Sciatic nerve (tissue), 2 donors: Measurements from ENCODE around the gene RABL2B. TPM values are rescaled to one million over a fixed set of nuclear protein-coding genes. Genes with fewer than 3 reads are reported as not detected.

ENCODE experiments used
- ATAC-seq: fragments of 200-7000 bp; cut with Tn5 transposase; one replicate; pipeline ENCODE4 v1.9.1; 2020; ENCODE audit warnings: mild to moderate bottlenecking, moderate library complexity
- DNase-seq: peaks from one replicate; pipeline ENCODE4 v3.0.0-alpha.2; 2020; ENCODE audit warnings: low spot score
- intact Hi-C: fragments of 100-400 bp; cut with DNase I; formaldehyde crosslinking; loops from one replicate; pipeline ENCODE4 v1.14.2; 2022
- total RNA-seq: library from RNA; stranded (reverse); fragmentation: NEBNext Ultra II Directional; extraction: Animal tissue kit (Norgen Biotek cat#: 25700); gene quantifications from one replicate; pipeline ENCODE4 v1.2.1, GENCODE V29; 2021
- donor health status: DM: no; HTN: no; CAD: no.
- donor health status: DM: no; HTN: no; CAD: no.

RABL2B gene
- total RNA-seq, 1 donor from 2014 or later = 32.6 TPM

GRCh38 chr22:50727678-50728522 is 55.5 kb downstream of the RABL2B start:
- DNase-seq (peak; percentile 48), ATAC-seq (no peak)
- intact Hi-C loops = no loop called here

GRCh38 chr22:50726643-50727340 is 56.6 kb downstream of the RABL2B start:
- no peak for DNase-seq
- ATAC-seq = no peak
- intact Hi-C loops = no loop called here

- no peak for ATAC-seq
- DNase-seq = no peak
- intact Hi-C loops = no loop called here
These were observed 57.8 kb downstream of the RABL2B start for GRCh38 chr22:50725597-50725996.

GRCh38 chr22:50724616-50725015 is 58.8 kb downstream of the RABL2B start:
- ATAC-seq = no peak
- DNase-seq = no peak
- intact Hi-C loops = no loop called here

- ATAC-seq (no peak), DNase-seq (no peak)
- intact Hi-C loops = no loop called here
These were observed 59.4 kb downstream of the RABL2B start for GRCh38 chr22:50723991-50724390.

- DNase-seq (no peak), ATAC-seq (no peak)
- intact Hi-C loops = no loop called here
These were observed 60.6 kb downstream of the RABL2B start for GRCh38 chr22:50722716-50723428.

- DNase-seq = no peak
- intact Hi-C loops = no loop called here
- ATAC-seq = no peak
These were observed 61.3 kb downstream of the RABL2B start for GRCh38 chr22:50722048-50722701.

GRCh38 chr22:50721257-50721844 is 62.1 kb downstream of the RABL2B start:
- ATAC-seq = no peak
- DNase-seq = no peak
- intact Hi-C loops = no loop called here

GRCh38 chr22:50720301-50721256 is 62.9 kb downstream of the RABL2B start:
- ATAC-seq = no peak
- intact Hi-C loops = no loop called here
- no peak for DNase-seq

- DNase-seq (no peak), ATAC-seq (no peak)
- intact Hi-C loops = no loop called here
These were observed 63.6 kb downstream of the RABL2B start for GRCh38 chr22:50719814-50720300.

- ATAC-seq (no peak), DNase-seq (no peak)
- intact Hi-C loops = no loop called here
These were observed 65.1 kb downstream of the RABL2B start for GRCh38 chr22:50718352-50718709.

GRCh38 chr22:50717709-50718351 is 65.6 kb downstream of the RABL2B start:
- DNase-seq = no peak
- no peak for ATAC-seq
- intact Hi-C loops = no loop called here

Other genes starting within 250 kb of the RABL2B start
- gene KLHDC7B, start 237.7 kb downstream of the RABL2B start, total RNA-seq = 0.13 TPM
- gene SYCE3, start 220.7 kb downstream of the RABL2B start, total RNA-seq = not detected
- gene CPT1B, start 205.2 kb downstream of the RABL2B start, total RNA-seq = 18.2 TPM
- 73.9 TPM for gene CHKB, start 200.8 kb downstream of the RABL2B start, total RNA-seq
- 2.4 TPM for gene MAPK8IP2, start 182.8 kb downstream of the RABL2B start, total RNA-seq
- 38.1 TPM for gene ARSA, start 155.5 kb downstream of the RABL2B start, total RNA-seq
- 56.6 TPM for gene SHANK3, start 110.8 kb downstream of the RABL2B start, total RNA-seq
- 1.5 TPM for gene ACR, start 45.4 kb downstream of the RABL2B start, total RNA-seq